SH-SY5Y (cell line): ENCODE data around the gene PRMT5.

Source experiments
- GATA2 ChIP-seq: IDR thresholded peaks from 2 replicates; pipeline ENCODE4 v1.6.1; 2011; ENCODE audit warnings: mild to moderate bottlenecking, low read depth, low read length
- GATA3 ChIP-seq: IDR thresholded peaks from 2 replicates; pipeline ENCODE4 v1.6.1; 2011; ENCODE audit warnings: low read depth, mild to moderate bottlenecking, low read length, moderate library complexity

DNA sequence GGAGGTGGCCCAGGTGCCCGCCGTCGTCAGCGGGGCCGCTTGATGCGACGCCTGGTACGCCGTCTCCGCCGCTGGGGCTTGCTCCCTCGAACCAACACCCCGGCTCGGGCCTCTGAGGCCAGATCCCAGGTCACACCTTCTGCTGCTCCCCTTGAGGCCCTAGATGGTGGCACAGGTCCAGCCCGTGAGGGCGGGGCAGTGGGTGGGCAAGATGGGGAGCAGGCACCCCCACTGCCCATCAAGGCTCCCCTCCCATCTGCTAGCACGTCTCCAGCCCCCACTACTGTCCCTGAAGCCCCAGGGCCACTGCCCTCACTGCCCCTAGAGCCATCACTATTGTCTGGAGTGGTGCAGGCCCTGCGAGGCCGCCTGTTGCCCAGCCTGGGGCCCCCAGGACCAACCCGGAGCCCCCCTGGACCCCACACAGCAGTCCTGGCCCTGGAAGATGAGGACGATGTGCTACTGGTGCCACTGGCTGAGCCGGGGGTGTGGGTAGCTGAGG is 52.1 kb downstream of the PRMT5 start:
- TF ChIP-seq GATA2 (no peak), GATA3 (no peak)
